Measurements from ENCODE around the gene MXRA7.
"Not testable (repeated sequence)": the region's sequence is repeated elsewhere in the genome, so short reads cannot be mapped to it uniquely, and the experiment has no call there.

Gene MXRA7, protein sequence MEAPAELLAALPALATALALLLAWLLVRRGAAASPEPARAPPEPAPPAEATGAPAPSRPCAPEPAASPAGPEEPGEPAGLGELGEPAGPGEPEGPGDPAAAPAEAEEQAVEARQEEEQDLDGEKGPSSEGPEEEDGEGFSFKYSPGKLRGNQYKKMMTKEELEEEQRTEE

DNA sequence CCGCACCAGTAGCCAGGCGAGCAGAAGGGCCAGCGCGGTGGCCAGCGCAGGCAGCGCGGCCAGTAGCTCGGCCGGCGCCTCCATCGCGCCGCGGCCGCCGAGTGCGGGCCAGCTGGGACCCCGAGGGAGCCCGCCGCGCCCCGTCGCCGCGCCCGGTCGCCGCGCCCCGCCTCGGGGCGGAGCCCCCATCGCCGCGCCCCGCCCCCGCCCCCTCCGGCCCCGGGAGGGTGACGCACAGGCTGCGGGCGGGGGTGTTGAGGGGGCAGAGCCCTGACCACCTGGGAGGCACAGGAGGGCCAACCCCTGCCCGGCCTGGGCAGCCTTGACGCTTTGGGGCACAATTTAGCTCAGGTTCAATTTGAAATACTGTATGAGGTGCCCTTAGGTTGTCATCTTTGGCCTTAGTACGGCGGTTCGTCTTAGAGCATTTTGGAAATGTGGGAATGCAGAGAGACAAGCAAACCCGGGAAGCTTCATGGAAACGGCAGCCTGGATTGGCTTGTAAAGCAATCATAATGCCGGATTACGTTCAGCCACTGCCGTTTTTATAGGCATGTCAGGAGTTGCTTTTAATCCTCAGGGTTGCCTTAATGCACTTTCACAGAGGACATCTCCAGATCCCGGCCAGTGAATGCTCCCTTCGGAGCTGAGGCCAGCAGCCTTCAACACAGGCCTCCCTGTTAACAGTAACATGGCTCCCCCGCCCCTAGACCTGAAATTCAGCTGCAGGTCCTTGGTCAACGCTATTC, at the start of gene MXRA7:
TSS of gene MXRA7 (minus strand) at position 103 of the 749 bp plus-strand sequence. CDS start at position 84, 19 bp downstream.
- DNase-seq: peak; percentile 49

DNA sequence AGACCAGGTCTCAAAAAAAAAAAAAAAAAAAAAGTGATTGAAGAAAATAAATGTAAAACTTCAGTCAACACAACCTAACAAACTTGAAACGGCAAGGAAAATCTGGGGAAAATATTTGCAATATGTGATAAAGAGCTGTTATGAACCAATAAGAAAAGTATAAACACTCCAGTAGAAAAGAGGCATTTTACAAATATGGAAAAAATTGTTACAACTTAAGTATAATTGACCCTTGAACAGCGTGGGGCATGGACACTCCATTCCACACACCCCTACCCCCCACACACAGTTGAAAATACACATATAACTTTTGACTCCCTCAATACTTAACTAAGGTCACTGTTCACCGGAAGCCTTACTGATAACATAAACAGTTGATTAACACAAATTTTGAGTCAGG, 47.8 kb upstream of the MXRA7 start:
- DNase-seq: no peak

DNA sequence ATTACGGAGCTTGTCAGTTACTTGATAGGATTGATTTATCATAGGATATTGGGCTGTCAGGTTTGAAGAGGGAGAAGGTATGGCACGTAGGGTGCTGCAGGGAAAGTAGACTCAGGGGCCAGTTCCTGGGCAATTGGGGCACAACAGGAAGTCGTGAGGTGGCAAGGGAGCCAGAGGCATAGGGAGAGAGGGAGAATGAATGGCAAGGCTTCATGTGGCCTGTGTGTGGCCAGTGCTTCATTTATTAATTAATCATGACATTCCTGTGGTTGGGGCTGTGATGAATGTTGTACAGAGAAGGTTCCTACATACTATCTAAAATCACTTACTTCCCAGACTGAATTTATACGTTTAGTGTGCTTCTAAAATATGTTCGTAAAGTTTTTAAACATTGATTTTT, 46.5 kb upstream of the MXRA7 start:
- no peak for DNase-seq

DNA sequence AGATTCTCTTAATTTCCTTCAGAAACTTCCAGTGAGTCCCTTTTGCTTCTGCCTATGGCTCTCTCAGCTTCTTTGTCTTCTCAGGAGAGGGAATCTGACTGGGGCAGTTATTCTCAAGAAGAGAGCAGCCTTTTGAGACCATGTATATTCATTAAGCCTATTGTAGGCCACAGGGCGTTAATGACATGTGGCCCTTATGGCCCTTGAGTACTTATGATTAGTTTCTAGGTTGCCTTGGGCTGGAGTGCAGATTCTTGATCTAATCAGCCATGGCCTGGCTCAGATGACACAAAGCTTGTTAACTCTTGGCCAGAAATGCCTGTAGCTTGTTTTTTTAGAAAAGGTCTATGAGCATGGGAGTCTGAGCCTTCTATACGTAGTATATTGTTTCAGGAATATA, 44.5 kb upstream of the MXRA7 start:
- DNase-seq: no peak

DNA sequence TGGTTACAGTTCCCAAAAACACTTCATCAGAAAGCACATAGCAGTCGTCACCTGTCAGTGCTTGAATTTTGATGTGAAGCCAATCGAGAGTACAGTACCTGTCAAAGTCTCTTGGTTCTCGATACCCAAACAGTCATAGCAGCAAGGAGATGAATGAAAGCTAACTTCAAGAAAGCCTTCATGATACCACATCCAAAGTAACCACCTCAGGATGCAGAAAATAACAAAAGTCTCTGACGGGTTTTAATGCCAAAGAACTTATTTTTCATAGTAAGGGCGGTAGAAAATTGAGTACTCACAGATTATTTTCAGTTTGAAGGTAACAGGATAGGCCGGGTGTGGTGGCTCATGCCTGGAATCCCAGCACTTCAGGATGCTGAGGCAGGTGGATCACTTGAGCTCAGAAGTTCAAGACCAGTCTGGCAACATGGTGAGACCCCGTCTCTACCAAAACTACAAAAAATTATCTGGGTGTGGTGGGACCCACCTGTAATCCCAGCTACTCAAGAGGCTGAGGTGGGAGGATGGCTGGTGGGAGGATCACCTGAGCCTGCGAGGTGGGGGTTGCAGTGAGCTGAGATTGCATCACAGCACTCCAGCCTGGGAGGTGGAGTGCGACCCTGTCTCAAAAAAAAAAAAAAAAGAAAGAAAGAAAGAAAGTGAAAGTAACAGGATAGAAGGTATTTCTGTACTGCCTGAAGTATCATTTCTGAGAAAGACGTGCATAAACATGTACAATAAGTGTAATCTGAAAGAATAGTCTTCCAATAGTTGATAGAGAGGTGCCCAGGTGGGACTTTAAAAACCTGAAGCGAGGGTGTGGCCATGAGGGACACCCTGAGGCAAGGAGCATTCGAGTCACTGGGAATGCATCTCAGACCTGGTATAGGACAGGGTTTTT, 42.5 kb upstream of the MXRA7 start:
- no peak for DNase-seq

DNA sequence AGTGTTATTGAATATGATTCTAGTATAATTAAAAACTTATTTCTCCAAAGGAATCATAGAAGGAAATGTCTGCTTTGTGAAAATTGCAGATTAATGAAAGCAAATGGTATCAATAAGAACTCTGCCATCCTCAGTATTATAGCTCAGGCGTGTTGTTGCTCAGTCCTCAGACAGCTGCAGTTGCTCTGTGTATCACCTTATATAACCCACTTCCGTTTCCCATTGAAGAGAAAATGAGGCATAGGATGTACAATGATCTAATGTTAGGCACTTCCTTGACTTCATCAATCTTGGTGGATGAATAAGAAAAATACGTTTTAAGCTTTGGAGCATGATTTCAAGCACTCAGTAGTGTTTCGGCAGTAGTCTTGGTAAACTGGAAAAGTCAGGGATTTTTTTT, 41.2 kb upstream of the MXRA7 start:
- DNase-seq: no peak

DNA sequence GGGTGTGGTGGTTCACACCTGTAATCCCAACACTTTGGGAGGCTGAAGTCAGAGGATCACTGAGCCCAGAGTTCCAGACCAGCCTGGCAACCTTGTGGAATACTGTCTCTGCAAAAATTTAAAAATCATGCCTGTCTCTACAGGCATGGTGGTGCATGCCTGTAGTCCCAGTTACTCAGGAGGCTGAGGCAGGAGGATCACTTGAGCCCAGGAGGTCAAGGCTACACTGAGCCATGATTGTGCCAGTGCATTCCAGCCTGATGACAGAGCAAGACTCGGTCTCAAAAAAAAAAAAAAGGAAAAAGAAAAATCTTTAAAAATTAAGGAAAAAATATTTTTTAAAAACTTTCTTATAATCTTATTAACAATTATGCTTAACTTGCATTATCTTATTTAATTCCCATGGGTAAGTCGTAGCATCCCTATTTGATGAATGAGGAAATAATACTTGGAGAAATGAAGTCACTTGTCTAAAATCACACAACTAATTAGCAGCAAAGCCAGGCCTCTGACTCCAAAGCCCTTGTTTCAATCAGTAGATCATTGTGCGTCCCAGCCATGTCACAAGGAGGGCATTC, 40.7 kb upstream of the MXRA7 start:
- no peak for DNase-seq

DNA sequence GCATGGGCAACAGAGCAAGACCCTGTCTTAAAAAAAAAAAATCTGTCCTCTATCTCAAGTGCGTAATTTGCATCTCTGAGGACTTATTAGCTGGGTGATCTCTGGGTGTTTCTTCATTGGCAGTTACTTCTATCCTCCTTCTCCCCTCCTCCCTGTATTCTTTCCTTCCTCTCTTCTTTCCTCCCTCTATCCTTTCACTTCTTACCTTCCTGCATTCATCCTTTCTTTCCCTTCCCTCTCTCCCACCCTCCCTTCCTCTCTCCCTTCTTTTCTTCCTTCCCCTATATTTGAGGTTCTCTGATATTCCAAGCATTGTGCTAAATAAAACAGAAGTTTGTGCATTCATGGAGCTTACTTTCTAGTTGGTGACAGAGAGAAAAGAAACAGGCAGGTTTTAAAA, 37.9 kb upstream of the MXRA7 start:
- DNase-seq: no peak

DNA sequence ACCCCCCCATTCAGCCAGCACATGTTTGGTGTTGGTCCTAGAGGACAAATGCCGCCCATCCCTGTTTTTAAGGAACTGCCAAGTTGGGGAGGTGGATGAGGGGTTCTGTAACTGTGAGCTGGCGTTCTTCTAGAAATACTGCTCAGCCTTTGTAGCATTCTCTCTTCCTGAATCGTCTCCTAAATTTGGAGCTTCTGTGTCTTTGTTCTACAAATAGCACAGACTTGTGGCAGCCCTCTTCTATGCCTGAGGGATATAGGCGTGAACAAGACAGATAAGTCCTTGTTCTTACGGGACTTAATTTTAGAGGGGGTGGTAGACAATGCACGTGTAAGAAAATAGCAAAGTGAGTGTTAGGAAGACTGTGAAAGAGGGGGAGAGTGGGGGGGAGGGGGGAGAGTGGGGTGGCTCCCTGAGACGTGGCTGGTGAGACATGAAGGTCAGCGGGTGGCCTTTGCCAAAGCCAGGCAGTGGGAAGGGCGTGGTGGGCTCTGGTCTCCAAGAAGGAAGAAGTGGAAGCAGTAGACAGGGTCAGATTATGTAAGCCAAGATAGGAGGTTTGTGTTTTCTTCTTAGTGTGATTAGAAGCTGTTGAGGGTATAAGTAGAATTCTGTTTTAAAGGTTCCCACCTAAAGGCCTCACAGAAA, 37.1 kb upstream of the MXRA7 start:
- DNase-seq: no peak

DNA sequence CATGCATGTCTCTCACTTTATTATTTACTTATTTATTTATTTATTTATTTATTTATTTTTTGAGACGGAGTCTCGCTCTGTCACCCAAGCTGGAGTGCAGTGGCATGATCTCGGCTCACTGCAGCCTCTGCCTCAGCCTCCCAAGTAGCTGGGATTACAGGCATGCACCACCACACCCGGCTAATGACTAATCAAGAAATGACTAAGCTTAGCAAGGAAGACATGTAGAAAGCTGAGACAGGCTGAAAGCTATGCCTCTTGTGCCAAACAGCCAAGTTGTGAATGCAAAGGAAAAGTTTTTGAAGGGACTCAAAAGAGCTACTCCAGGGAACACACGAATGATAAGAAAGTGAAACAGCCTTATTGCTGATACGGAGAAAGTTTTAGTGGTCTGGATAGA, 35.0 kb upstream of the MXRA7 start:
- not testable (repeated sequence) for DNase-seq

DNA sequence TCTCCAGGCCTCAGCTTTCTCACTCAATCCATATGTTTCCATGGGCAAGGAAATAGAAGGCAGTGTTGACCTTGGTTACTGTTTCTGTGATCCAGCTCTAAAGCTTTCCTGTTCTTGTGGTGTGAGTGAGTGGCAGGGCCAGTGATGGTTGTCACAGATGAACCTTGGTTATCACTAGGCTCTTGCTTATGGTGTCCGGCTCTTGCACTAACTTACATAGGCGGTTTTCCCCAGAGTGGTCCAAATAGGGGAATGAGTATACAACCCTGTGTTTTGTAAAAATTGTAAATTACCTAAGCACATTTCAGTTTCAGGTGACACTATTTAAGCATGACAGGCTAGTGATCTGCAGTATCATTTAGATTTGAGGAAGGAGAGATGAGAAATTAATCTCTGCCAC, 34.0 kb upstream of the MXRA7 start:
- no peak for DNase-seq

DNA sequence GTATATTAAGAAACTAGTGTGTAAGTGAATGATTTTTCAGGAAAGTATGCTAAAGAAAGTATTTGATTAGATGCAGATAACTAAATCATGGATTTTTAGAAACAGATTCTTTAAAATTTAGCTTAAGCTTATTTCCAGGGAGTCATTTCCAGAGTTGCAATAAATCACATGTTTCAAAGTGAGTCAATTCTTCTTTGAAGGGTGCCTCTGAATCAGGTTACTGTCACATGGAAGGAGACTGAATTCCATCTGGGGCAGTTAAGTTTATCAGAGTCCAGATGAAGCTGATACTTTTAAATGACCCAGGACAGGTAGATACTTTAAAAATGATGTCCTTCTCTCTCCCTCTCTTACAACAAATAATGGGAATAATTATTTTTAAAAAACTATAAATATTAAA, 32.2 kb upstream of the MXRA7 start:
- DNase-seq: no peak

DNA sequence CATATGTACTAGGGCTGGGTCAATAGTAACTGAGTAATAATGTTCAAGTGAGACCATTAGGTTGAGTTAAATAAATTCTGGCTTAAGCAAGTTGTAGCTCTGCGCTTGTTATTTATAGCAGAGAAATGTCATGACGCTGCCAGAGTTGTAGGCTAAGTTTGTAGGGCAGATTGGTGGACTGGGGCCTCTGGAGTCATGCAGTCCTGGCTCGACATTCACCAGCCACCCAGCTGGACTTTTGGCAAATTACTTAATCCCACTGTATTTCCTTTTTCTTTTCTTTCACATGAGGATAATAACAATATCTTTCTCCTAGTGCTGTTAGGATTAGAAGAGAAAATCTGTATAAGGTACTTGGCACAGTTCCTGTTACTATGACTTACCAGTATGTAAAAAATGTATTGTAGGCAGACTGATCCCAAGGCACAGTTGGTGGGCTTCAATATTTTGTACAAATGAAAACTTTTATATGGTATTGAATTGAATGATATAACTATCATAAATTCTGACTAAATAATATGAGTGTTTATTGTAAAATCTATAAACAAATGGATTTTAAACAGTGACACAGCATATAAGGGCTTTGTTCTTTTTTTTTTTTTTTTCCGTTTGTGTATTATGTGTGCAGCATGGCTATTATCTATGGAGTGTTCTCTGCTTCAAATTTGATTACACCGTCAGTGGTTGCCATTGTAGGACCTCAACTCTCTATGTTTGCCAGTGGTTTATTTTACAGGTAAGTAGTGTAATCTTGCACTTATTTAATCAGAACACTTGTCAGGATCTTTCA, 29.8 kb upstream of the MXRA7 start:
- DNase-seq: no peak

DNA sequence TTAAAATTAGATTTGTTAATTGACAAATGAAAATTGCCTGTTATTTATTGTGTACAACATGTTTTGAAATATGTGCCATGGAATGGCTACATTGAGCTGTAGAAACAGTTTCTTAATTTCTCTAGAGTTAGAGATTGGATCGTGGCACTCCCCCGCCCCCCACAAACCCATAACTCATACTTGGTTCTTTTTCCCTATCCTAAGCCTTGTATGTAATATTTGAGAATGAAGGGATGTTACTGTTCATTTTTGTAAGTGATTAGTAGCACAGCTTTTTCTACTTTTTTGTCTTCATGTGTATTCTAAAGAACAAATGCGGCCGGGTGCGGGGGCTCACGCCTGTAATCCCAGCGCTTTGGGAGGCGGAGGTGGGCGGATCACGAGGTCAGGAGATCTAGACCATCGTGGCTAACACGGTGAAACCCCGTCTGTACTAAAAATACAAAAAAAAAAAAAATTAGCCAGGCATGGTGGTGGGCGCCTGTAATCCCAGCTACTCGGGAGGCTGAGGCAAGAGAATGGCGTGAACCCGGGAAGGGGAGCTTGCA, 28.9 kb upstream of the MXRA7 start:
- DNase-seq: not testable (repeated sequence)

DNA sequence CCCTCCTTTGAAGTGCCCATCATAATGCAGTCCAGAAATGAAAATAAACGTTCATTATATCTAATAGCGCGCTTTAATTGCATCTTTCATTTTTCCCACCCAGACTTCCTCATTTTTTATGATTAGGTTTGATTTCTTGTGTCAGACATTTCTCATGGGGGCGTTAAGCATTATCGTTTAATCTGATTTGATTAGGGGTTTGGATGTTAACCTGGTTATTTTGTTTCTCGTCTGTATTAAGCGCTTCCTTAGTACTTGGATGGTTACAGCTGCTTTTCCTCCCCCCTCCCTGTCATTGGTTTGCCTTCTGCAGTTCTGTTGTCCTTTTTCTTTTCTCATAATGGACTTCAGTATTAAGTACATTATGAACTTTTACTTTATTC, 27.7 kb upstream of the MXRA7 start:
- DNase-seq: no peak

DNA sequence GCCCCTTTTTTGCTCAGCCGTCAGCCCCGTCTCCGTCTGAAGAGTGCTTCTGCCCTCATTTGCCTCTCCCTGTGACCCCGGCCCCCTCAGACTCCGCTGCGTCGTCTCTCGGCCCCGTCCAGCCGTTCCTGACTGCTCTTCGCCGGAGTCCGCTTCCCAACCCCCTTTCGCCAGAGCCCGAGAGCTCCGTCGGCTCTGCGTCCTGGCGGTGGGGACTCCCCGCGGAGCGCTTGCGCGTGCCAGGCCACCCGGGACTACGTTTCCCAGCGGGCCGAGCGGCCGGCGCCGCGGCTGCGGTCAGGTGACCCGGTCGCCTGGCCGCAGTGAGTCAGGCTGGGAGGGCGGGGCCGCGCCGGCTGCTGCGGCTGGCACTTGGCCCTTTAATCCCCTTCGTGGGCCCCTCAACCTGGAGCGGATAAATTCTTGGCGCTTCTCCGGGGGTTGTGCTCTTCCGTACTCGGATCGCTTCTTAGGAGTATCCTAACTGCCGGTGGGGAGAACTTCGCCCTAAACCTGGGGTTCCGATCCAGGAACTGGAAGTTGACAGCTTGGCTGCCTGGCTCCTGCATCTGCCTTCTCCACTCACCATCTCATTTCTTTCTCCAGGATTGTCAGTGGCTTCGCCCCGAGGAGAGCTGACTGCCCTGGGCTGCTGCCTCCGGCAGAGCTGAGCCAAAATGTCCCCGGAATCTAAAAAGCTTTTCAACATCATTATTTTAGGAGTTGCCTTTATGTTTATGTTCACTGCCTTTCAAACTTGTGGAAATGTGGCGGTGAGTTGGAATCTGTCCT, 27.1 kb upstream of the MXRA7 start, which contains the start of gene MFSD11:
TSS of gene MFSD11 (plus strand) at position 444 of the 792 bp plus-strand sequence. CDS start at position 678, 234 bp downstream.
- DNase-seq: peak; percentile 95

DNA sequence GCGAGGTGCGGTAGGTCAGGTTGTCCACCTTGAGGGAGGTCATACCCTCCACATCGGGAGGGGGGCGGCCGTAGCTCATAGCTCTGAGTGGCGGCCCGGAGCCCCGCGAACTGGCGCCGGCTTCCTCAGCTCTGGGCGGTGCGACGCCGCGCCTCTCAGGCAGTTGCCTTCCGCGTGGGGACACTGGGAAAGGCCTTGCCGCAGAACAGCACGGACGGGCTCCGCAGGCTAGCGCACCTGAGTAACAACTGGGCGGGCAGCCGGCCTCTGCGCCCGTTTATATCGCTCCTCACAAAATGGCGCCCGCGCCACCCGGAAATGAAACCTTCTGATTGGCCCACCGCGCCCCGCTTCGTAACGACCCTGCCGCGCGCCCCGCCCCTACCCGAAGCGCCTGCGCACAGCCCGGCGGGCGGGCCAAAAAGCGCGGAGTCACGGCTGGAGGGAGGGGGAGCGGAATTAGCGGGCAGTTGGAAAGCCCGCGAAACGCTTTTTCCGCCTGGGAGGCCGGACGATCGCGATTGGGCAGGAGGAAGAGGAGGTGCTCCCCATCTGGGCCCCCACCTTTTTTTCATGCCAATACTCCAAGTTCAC, 26.4 kb upstream of the MXRA7 start, which contains the start of gene SRSF2:
TSS of gene SRSF2 (minus strand) at position 250 of the 594 bp plus-strand sequence. CDS start at position 79, 171 bp downstream.
- peak; percentile 99 for DNase-seq

DNA sequence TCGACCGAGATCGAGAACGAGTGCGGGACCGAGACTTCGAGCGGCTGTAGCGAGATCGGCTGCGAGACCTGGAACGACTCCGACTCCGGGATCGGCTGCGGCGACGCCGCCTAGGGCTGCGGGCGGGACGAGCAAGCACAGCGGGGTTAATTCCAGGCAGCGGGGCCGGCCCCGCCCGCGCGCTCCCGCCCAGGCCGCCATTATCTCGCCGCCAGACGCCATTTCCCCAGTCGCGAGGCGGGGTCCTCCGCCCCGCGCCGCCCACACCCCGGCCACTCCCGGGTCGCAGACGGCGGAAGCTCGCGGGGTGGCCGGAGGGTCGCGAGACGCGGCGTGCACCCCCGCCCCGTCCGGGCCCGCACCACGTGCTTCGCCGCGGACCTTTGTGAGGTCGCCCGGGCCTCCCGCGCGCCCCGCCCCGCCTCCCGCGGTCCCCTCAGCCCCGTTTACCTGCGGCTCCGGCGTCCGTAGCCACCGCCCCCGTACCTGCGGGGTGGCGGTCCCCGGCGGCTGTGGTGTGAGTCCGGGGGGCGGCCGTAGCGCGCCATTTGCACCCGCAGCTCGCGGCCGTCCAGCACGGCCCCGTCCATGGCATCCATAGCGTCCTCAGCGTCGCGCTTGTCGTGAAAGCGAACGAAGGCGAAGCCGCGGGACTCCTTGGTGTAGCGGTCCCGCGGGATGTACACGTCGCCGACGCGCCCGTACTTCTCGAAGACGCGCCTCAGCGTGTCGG, 25.8 kb upstream of the MXRA7 start:
- DNase-seq: peak; percentile 60

DNA sequence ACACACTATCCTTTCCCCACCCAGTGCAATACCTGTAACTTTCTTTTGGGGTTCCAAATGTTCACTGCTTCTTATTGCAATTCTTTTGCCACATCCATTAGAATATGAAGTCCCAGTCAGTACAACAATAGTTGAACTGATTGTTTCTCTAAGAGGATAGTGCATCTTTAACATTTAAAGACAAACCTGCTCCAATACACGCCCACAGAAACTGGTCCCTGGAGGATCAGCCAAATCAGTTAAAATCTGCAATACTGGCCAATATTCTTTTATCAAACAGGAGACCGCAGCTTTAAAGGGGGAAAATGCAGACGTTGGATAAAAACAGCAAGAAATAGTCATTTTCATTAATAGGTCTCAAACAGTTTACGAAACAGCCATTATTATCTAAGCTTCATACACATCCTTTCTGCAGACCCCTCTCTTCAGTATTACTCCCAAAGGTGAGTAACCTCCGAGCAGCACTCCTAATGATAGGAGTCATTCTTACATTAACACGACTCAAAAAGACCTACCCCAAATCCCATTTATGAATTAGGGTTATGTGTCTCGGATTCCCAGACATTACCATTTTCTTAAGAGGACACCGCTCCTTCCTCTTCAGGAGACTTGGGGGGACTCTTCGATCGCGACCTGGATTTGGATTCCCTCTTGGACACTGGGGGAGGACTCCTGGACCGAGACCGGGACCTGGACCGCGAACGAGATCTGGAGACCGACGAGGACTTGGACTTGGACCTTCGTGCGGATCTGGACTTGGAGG, 25.0 kb upstream of the MXRA7 start:
- no peak for DNase-seq
